Nephron (organoid): ENCODE results near the gene IER3IP1.

Source experiments
- H3K27ac Mint-ChIP-seq, 3 experiments: 2 replicates each; pipeline ENCODE4 v1.8.0; 2020; ENCODE audit warnings: mixed read lengths in 3 of 3, mild to moderate bottlenecking in 2 of 3, moderate library complexity in 1 of 3
- H3K27me3 Mint-ChIP-seq: 2 replicates; pipeline ENCODE4 v1.8.0; 2021; ENCODE audit warnings: low read depth, mild to moderate bottlenecking, moderate library complexity, mixed read lengths
- H3K36me3 Mint-ChIP-seq: 2 replicates; pipeline ENCODE4 v1.8.0; 2020; ENCODE audit warnings: low read depth, mixed read lengths
- H3K4me1 Mint-ChIP-seq: 2 replicates; pipeline ENCODE4 v1.8.0; 2020; ENCODE audit warnings: mixed read lengths
- H3K4me3 Mint-ChIP-seq, 3 experiments: 2 replicates each; pipeline ENCODE4 v1.8.0; 2020; ENCODE audit warnings: mild to moderate bottlenecking in 3 of 3, mixed read lengths in 3 of 3, moderate library complexity in 2 of 3
- H3K9me3 Mint-ChIP-seq: 2 replicates; pipeline ENCODE4 v1.8.0; 2020; ENCODE audit warnings: mixed read lengths
- TF ChIP-seq, protein P1 (sequence below), 3 experiments: fragments of 200-600 bp; sonication (generic); IDR thresholded peaks; one replicate each; pipeline ENCODE4 v1.5.0; 2021; ENCODE audit warnings: antibody characterized with exemption in 3 of 3; ENCODE audit not compliant: unreplicated experiment in 3 of 3

Gene IER3IP1

DNA sequence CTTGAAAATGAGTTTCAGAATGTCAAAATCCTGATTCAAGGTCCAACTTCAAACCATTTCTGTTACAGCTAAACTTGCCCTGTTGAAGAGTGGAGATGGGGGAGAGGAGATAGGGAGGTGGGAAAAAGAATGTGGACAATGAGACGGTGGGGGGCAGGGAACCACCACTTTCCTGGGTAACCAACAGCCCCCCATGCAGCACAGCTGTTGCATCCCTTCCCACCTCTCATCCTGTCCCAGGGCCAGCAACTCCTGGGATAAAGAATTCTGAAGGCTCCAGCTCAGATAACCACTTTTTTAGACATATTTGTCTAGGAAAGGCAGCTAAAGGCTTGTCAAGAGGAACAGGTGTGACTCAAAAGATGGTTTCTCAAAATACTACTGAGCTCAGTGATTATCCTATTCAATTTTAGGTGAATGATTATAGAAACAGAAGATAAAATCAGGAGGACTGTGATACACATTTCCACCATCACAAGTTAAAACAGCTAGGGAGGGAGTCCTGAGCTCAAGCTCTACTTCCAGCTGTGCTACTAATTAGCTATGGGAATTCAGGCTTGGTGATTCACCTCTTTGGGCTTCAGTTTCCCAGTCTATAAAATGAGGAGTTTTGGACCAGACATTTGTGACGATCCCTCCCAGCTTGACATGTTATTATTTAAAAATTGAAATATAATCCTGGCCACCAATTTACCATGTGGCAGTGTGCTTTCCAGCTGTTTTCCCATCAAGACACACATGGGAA lies 62.2 kb downstream of the IER3IP1 start:
- TF ChIP-seq, protein P1, sequence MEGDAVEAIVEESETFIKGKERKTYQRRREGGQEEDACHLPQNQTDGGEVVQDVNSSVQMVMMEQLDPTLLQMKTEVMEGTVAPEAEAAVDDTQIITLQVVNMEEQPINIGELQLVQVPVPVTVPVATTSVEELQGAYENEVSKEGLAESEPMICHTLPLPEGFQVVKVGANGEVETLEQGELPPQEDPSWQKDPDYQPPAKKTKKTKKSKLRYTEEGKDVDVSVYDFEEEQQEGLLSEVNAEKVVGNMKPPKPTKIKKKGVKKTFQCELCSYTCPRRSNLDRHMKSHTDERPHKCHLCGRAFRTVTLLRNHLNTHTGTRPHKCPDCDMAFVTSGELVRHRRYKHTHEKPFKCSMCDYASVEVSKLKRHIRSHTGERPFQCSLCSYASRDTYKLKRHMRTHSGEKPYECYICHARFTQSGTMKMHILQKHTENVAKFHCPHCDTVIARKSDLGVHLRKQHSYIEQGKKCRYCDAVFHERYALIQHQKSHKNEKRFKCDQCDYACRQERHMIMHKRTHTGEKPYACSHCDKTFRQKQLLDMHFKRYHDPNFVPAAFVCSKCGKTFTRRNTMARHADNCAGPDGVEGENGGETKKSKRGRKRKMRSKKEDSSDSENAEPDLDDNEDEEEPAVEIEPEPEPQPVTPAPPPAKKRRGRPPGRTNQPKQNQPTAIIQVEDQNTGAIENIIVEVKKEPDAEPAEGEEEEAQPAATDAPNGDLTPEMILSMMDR (IDR thresholded peaks at IDR 0.05; ENCODE audit: unreplicated experiment in 3 of 3) = no peak
- Mint-ChIP-seq H3K4me1 (no peaks in the 10 kb centered on the region), H3K27me3 (no peaks in the 10 kb centered on the region), H3K27ac (no peak overlapping the region), H3K4me3 (no peak overlapping the region), H3K36me3 (peaks cover 47% of the 10 kb centered on the region), H3K9me3 (no peaks in the 10 kb centered on the region)

DNA sequence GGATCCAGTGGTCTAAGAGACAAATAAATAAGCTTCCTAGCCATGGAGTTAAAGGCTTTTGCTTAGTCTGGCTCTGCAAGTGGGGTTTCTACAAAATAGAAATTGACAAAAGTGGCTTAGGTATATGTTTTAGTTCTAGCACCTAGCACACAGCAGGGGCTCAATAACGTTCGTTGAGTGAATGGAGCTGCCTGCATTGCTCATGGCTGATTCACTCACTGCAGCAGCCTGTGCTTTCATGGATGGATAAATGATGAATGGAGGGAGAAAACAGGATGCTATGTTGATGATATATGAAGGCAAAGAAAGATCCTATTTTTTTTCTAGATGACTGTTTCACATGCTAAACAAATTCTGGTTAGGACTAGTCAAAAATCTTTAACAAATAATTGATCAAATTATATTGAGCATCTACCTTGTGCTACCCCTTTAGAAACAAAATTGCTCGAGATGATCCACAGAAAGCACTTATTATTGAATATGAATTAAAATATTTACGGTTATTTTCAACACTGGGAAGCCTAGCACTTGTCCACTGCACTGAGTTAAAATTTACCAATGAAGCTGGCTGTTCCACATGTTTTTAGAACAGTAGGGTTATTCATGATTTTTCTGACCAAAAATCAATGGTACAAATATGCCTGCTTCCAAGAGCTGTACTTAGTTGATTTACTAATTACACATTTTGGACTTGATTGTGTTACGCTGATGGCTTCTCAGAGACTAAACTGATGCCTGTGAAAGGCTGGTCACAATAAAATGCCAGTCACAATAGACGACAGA lies 65.5 kb downstream of the IER3IP1 start:
- TF ChIP-seq, protein P1 (IDR thresholded peaks at IDR 0.05; ENCODE audit: unreplicated experiment in 3 of 3) = no peak
- Mint-ChIP-seq H3K36me3 (peaks cover 51% of the 10 kb centered on the region), H3K4me1 (no peaks in the 10 kb centered on the region), H3K27ac (no peak overlapping the region), H3K9me3 (no peaks in the 10 kb centered on the region), H3K27me3 (no peaks in the 10 kb centered on the region), H3K4me3 (no peak overlapping the region)

DNA sequence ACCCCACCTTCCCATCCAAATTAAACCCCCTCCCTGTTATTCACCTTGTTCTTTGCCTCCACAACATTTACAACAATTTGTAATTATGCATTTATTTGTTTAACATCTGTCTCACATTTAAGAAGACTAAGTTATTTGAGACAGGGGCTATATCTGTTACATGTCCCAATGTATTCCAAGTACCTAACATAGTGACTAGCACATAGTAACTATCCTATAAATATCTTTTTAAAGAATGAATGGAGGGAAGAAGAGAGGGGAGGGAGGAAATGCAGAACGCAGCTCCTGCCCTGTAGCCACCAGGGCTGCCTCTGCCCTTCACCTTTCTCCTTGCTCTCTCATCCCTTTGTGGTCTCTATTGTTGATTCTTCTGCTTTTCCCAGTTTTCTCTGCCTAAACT lies 66.4 kb downstream of the IER3IP1 start:
- peaks cover 46% of the 10 kb centered on the region for H3K36me3 Mint-ChIP-seq
- TF ChIP-seq, protein P1 (IDR thresholded peaks at IDR 0.05; ENCODE audit: unreplicated experiment in 3 of 3) = no peak
- no peak overlapping the region for H3K4me3 Mint-ChIP-seq
- no peaks in the 10 kb centered on the region for H3K4me1 Mint-ChIP-seq
- H3K9me3 Mint-ChIP-seq = no peaks in the 10 kb centered on the region
- H3K27me3 Mint-ChIP-seq = no peaks in the 10 kb centered on the region
- no peak overlapping the region for H3K27ac Mint-ChIP-seq

DNA sequence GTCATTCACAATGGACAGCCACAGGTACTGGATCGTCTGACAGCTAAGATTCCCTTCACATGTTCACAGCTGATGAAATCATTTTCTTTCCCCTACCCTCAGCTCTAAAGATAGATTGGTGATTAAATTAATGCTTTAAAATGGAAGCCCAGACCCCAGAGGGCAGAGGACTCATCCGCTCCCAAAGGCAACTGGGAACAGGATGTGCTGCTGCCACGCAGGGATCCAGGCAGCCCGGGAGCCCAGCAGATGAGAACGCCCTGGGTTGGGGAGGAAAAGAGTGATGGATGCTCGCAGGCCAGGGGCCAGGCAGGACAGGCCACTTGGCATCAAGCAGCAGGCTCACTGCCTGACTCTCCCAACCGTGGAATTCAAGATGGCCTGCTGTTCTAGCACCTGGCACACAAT lies 67.2 kb downstream of the IER3IP1 start:
- peaks cover 50% of the 10 kb centered on the region for H3K36me3 Mint-ChIP-seq
- no peaks in the 10 kb centered on the region for H3K4me1 Mint-ChIP-seq
- no peaks in the 10 kb centered on the region for H3K9me3 Mint-ChIP-seq
- TF ChIP-seq, protein P1 (IDR thresholded peaks at IDR 0.05; ENCODE audit: unreplicated experiment in 3 of 3) = no peak
- H3K27ac Mint-ChIP-seq = no peak overlapping the region
- H3K27me3 Mint-ChIP-seq = no peaks in the 10 kb centered on the region
- H3K4me3 Mint-ChIP-seq = no peak overlapping the region

DNA sequence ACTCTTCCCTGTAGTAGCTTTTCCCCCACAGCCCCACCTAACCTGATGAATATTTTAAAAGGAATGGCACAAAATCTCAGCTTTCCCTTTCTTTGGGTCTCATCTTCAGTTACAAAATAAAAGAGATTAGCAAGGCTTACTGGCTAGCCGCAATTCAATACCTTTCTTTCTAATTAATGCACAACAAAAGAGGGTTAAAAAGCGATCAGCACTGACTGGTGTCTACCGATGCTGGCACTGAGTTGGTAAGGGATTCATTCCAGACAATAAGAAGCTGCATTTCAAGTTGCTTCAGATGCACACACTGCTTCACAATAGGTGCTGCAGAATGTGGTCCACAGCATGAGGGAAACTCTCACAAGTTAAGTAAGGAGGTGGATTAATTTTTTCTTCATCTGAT lies 67.8 kb downstream of the IER3IP1 start:
- Mint-ChIP-seq H3K4me1 (no peaks in the 10 kb centered on the region), H3K36me3 (peaks cover 44% of the 10 kb centered on the region), H3K4me3 (no peak overlapping the region), H3K9me3 (no peaks in the 10 kb centered on the region), H3K27me3 (no peaks in the 10 kb centered on the region), H3K27ac (no peak overlapping the region)
- TF ChIP-seq, protein P1 (IDR thresholded peaks at IDR 0.05; ENCODE audit: unreplicated experiment in 3 of 3) = no peak
